Astrocyte (in vitro differentiated cells and primary cell): ENCODE results near the gene KLHL33.

ENCODE experiments used
- CTCF ChIP-seq: IDR thresholded peaks from 2 replicates; pipeline ENCODE4 v1.5.1; 2011; ENCODE audit warnings: low read depth, mild to moderate bottlenecking, inconsistent platforms, low read length, moderate library complexity; ENCODE audit not compliant: insufficient read depth
- EZH2 ChIP-seq: IDR thresholded peaks from 2 replicates; pipeline ENCODE4 v1.6.1; 2012; ENCODE audit warnings: mild to moderate bottlenecking, low read length, inconsistent platforms; ENCODE audit not compliant: insufficient read depth

GRCh38 chr14:20383032-20383431 lies 52.9 kb downstream of the KLHL33 start:
- TF ChIP-seq CTCF (no peak), EZH2 (no peak)
